Neural progenitor cell (in vitro differentiated cells): ENCODE data around the gene ASAH2.

Source experiments
- EZH2 ChIP-seq: fragments of 200-600 bp; sonication (generic); IDR thresholded peaks from 2 replicates; pipeline ENCODE4 v1.6.1; 2017; ENCODE audit warnings: antibody characterized with exemption, mild to moderate bottlenecking, moderate library complexity
- EZH2phosphoT487 ChIP-seq: fragments of 200-600 bp; sonication (generic); IDR thresholded peaks from 2 replicates; pipeline ENCODE4 v1.6.1; 2017; ENCODE audit warnings: antibody characterized with exemption

- TF ChIP-seq EZH2, result no peak
- TF ChIP-seq EZH2phosphoT487, result no peak
These were observed 8.5 kb downstream of the ASAH2 start for GRCh38 chr10:50242777-50243176.
